K562 (cell line): Measurements from ENCODE around the gene RTP3. TPM values are rescaled to one million over a fixed set of nuclear protein-coding genes. Genes with fewer than 3 reads are reported as not detected.

ENCODE experiments used
- ATAC-seq: fragments of 200-7000 bp; cut with Tn5 transposase; 3 replicates; pipeline ENCODE4 v1.9.1; 2020; ENCODE audit warnings: moderate library complexity
- BruUV-seq: library from RNA; stranded (reverse); fragments of 400-500 nt; replicated peaks from 2 replicates; lab custom pipeline; 2021; lab: Mats Ljungman, UMichigan
- CTCF ChIA-PET: fragments of 300-600 bp; formaldehyde crosslinking; extraction: SDS; loops from one replicate; lab custom pipeline; 2021; ENCODE audit warnings: low intra/inter-chr PET ratio; lab: Yijun Ruan, JAX
- POLR2A ChIA-PET: fragments of 300-600, 350-650 bp; sonication (Branson Sonifier 250); formaldehyde crosslinking; extraction: SDS; loops from one replicate; lab custom pipeline; 2021; ENCODE audit warnings: antibody characterized with exemption, inconsistent platforms; lab: Yijun Ruan, JAX
- DNase-seq, 4 experiments: peaks; one replicate each; pipeline versions ENCODE4 v3.0.0 to v3.0.0-alpha.2; 2011 to 2018; ENCODE audit warnings: low spot score in 3 of 4, mixed read lengths in 3 of 4; ENCODE audit errors: extremely low read depth in 1 of 4
- FAIRE-seq: peaks from 2 replicates; lab custom pipeline; 2011; peaks lifted over from hg19 to GRCh38; lab: Jason Lieb, UNC
- H2AFZ ChIP-seq: 2 replicates; pipeline ENCODE4 v1.6.0; 2011; ENCODE audit warnings: low read depth, low read length, control low read depth, inconsistent platforms
- H3K27ac ChIP-seq: fragments of 200-600 bp; 3 replicates; pipeline ENCODE4 v1.8.0; 2011; ENCODE audit warnings: low read depth, mild to moderate bottlenecking, control low read depth, inconsistent platforms, low read length, moderate library complexity, mixed read lengths; ENCODE audit errors: extremely low read depth
- H3K27me3 ChIP-seq, 2 experiments: fragments of 300-600 bp in 1 of 2; 2 replicates in 1 of 2; 3 replicates in 1 of 2; pipeline versions ENCODE4 v1.6.0 to v1.8.0; 2011; ENCODE audit warnings: inconsistent platforms in 2 of 2, low read length in 2 of 2, mild to moderate bottlenecking in 1 of 2, mixed read lengths in 1 of 2, moderate library complexity in 1 of 2; ENCODE audit not compliant: control insufficient read depth in 2 of 2, insufficient read depth in 2 of 2
- H3K36me3 ChIP-seq: fragments of 300-600 bp; 3 replicates; pipeline ENCODE4 v1.8.0; 2011; ENCODE audit warnings: mild to moderate bottlenecking, low read length, inconsistent platforms; ENCODE audit not compliant: control insufficient read depth, insufficient read depth
- H3K4me1 ChIP-seq, 2 experiments: fragments of 200-600 bp in 1 of 2; replicated peaks in 1 of 2; 2 replicates in 1 of 2; 3 replicates in 1 of 2; pipeline versions ENCODE4 v1.5.1 to v1.8.0; 2011; ENCODE audit warnings: inconsistent platforms in 2 of 2, low read length in 2 of 2, mild to moderate bottlenecking in 1 of 2, mixed read lengths in 1 of 2, moderate library complexity in 1 of 2; ENCODE audit not compliant: control insufficient read depth in 2 of 2, insufficient read depth in 2 of 2
- H3K4me2 ChIP-seq: 2 replicates; pipeline ENCODE4 v1.6.1; 2011; ENCODE audit warnings: low read length, control low read depth, inconsistent platforms, mixed read lengths; ENCODE audit not compliant: insufficient read depth
- H3K4me3 ChIP-seq: fragments of 200-600 bp; sonication (generic), shearing (Covaris generic); 2 replicates; pipeline ENCODE4 v1.5.1; 2016; ENCODE audit warnings: control low read depth, inconsistent platforms
- H3K79me2 ChIP-seq: fragments of 200-600 bp; 3 replicates; pipeline ENCODE4 v1.8.0; 2011; ENCODE audit warnings: low read length, inconsistent platforms; ENCODE audit not compliant: control insufficient read depth, insufficient read depth
- H3K9ac ChIP-seq, 2 experiments: 2 replicates each; pipeline versions ENCODE4 v1.6.0 to v1.6.1; 2011; ENCODE audit warnings: low read depth in 2 of 2, low read length in 2 of 2, control low read depth in 1 of 2, inconsistent platforms in 1 of 2, mild to moderate bottlenecking in 1 of 2, mixed read lengths in 1 of 2; ENCODE audit not compliant: insufficient read depth in 1 of 2
- H3K9me1 ChIP-seq: one replicate; pipeline ENCODE4 v1.6.0; 2011; ENCODE audit warnings: inconsistent platforms, mild to moderate bottlenecking, low read length, moderate library complexity; ENCODE audit not compliant: control insufficient read depth, insufficient read depth
- H3K9me3 ChIP-seq: replicated peaks from 2 replicates; pipeline ENCODE4 v1.5.1; 2011; ENCODE audit warnings: low read depth, low read length, inconsistent platforms; ENCODE audit not compliant: control insufficient read depth, insufficient read depth
- H4K20me1 ChIP-seq: replicated peaks from 2 replicates; pipeline ENCODE4 v1.6.1; 2011; ENCODE audit warnings: low read length, inconsistent platforms, mixed read lengths; ENCODE audit not compliant: control insufficient read depth, insufficient read depth
- CBX8 ChIP-seq: fragments of 200-600 bp; sonication (generic); IDR thresholded peaks from 2 replicates; pipeline ENCODE4 v1.6.1; 2012; ENCODE audit warnings: borderline replicate concordance, mixed run types, low read depth, mild to moderate bottlenecking, moderate library complexity, mixed read lengths, low read length, control low read depth, inconsistent platforms; ENCODE audit not compliant: poor library complexity, severe bottlenecking; ENCODE audit errors: extremely low read depth
- CSDE1 ChIP-seq, 2 experiments: fragments of 450-650 bp; IDR thresholded peaks; 2 replicates each; pipeline ENCODE4 v1.6.1; 2016; ENCODE audit warnings: mild to moderate bottlenecking in 1 of 2
- DMBX1 ChIP-seq: fragments of 250-450 bp; sonication (Bioruptor Pico); IDR thresholded peaks from 2 replicates; pipeline ENCODE4 v1.8.0; 2022; ENCODE audit warnings: inconsistent platforms, mild to moderate bottlenecking, moderate library complexity, borderline replicate concordance
- GATA2 ChIP-seq: sonication (generic); formaldehyde crosslinking; IDR thresholded peaks from 2 replicates; pipeline ENCODE4 v1.4.0; 2020; ENCODE audit warnings: mild to moderate bottlenecking, missing genetic modification reagents
- MXI1 ChIP-seq: IDR thresholded peaks from 2 replicates; pipeline ENCODE4 v1.6.1; 2011; ENCODE audit warnings: low read depth, mild to moderate bottlenecking, improper control_type of control experiment, low read length
- RCOR1 ChIP-seq, 2 experiments: IDR thresholded peaks; 2 replicates each; pipeline ENCODE4 v1.6.1; 2012; ENCODE audit warnings: low read depth in 2 of 2, low read length in 2 of 2, borderline replicate concordance in 1 of 2, improper control_type of control experiment in 1 of 2
- SAFB ChIP-seq: fragments of 200-400 bp; formaldehyde crosslinking; IDR thresholded peaks from 2 replicates; pipeline ENCODE4 v1.6.1; 2017; ENCODE audit warnings: low read depth, low read length, borderline replicate concordance
- ZFP36 ChIP-seq: fragments of 150-350 bp; IDR thresholded peaks from 2 replicates; pipeline ENCODE4 v1.6.1; 2018; ENCODE audit warnings: low read length, low read depth; ENCODE audit not compliant: partially characterized antibody
- ZNF507 ChIP-seq: conservative IDR thresholded peaks from 2 replicates; pipeline ENCODE4 v1.6.1; 2017; ENCODE audit warnings: missing genetic modification characterization, missing compliant biosample characterization
- ZNF780A ChIP-seq: fragments of 250-450 bp; sonication (Bioruptor Pico); IDR thresholded peaks from 2 replicates; pipeline ENCODE4 v1.5.0; 2021; ENCODE audit warnings: mild to moderate bottlenecking
- WGBS: fragments of 100-300 bp; shearing (Covaris generic); methylation state at CpG from one replicate; pipeline ENCODE4 v1.1.6; 2016; ENCODE audit warnings: low coverage, mixed read lengths; ENCODE audit not compliant: insufficient coverage; ENCODE audit errors: missing lambda C conversion rate; 5-methylcytosine and 5-hydroxymethylcytosine counted together
- in situ Hi-C: fragments of 300-500 bp; cut with MboI; formaldehyde crosslinking; loops from 4 replicates; pipeline ENCODE4 v1.15.0; 2018; ENCODE audit warnings: inconsistent platforms, mixed read lengths
- intact Hi-C: fragments of 100-400 bp; cut with micrococcal nuclease; formaldehyde crosslinking; loops from 2 replicates; pipeline ENCODE4 v1.14.2; 2022
- polyA plus RNA-seq, 8 experiments: library from polyadenylated mRNA; depleted of rRNA in 4 of 8; stranded (reverse) in 5 of 8; unstranded in 3 of 8; fragments of >200 nt; fragmentation: Nextera tagmentation in 2 of 8; fragmentation: Illumina TruSeq in 1 of 8; extraction: Ambion mirVana in 2 of 8; extraction: Trizol in 1 of 8; gene quantifications; 2 replicates each; pipeline versions ENCODE4 v1.2.1 to v1.2.3, GENCODE V29; 2011 to 2014; ENCODE audit warnings: inconsistent platforms in 1 of 8, missing spikeins in 1 of 8
- total RNA-seq, 7 experiments: library from RNA; depleted of rRNA in 6 of 7; stranded (reverse); fragments of >200 nt in 6 of 7; fragmentation: Illumina TruSeq in 2 of 7; extraction: Trizol in 2 of 7; gene quantifications; 2 replicates each; pipeline versions ENCODE4 v1.2.1 to v1.2.3, GENCODE V29; 2011 to 2021; ENCODE audit warnings: low replicate concordance in 1 of 7
- TF ChIP-seq, protein P1 (sequence below): IDR thresholded peaks from 3 replicates; pipeline ENCODE4 v1.6.1; 2011; ENCODE audit warnings: borderline replicate concordance, mild to moderate bottlenecking, moderate library complexity; ENCODE audit not compliant: insufficient read length; ENCODE audit errors: extremely low read depth
- TF ChIP-seq, protein P2 (sequence below), 2 experiments: IDR thresholded peaks; 2 replicates each; pipeline ENCODE4 v1.6.1; 2012; ENCODE audit warnings: improper control_type of control experiment in 2 of 2, low read depth in 2 of 2, low read length in 2 of 2, borderline replicate concordance in 1 of 2
- TF ChIP-seq, protein P3 (sequence below): fragments of 450-650 bp; formaldehyde crosslinking; IDR thresholded peaks from 2 replicates; pipeline ENCODE4 v1.4.0; 2020; ENCODE audit warnings: mild to moderate bottlenecking, moderate library complexity

Gene RTP3
- total and polyA plus RNA-seq, 9 of the 15 experiments (the other 6 are each of a cell fraction or from before 2014, with no cell fraction given) = not detected

DNA sequence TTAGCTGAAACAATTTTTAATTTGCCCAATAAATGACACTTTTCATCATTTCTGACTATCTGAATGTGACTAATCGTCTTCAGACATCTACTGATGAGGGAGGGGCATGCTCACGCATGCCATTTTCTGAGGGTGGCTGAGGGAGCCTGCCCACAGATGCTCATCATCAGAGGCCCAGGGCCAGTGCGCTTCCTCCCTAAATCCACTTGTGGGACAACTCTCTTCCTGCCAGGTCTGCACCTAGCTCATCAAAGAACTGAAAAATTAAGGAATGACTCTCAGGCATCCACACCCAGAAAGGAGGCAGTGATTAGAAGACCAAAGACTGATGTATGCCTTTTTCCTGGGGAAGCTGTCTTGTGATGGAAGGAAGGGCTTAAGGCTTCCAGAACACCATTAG is 22.8 kb downstream of the RTP3 start (continued):
- TF ChIP-seq, protein P1, sequence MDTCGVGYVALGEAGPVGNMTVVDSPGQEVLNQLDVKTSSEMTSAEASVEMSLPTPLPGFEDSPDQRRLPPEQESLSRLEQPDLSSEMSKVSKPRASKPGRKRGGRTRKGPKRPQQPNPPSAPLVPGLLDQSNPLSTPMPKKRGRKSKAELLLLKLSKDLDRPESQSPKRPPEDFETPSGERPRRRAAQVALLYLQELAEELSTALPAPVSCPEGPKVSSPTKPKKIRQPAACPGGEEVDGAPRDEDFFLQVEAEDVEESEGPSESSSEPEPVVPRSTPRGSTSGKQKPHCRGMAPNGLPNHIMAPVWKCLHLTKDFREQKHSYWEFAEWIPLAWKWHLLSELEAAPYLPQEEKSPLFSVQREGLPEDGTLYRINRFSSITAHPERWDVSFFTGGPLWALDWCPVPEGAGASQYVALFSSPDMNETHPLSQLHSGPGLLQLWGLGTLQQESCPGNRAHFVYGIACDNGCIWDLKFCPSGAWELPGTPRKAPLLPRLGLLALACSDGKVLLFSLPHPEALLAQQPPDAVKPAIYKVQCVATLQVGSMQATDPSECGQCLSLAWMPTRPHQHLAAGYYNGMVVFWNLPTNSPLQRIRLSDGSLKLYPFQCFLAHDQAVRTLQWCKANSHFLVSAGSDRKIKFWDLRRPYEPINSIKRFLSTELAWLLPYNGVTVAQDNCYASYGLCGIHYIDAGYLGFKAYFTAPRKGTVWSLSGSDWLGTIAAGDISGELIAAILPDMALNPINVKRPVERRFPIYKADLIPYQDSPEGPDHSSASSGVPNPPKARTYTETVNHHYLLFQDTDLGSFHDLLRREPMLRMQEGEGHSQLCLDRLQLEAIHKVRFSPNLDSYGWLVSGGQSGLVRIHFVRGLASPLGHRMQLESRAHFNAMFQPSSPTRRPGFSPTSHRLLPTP = no peak
- TF ChIP-seq ZFP36 (no peak), RCOR1 (IDR thresholded peaks at IDR 0.05; ENCODE audit: borderline replicate concordance in 1 of 2, low read depth in 2 of 2, low read length in 2 of 2) (no peak), ZNF507 (tag) (no peak), CBX8 (no peak), GATA2 (CRISPR knock-in tag) (no peak)

DNA sequence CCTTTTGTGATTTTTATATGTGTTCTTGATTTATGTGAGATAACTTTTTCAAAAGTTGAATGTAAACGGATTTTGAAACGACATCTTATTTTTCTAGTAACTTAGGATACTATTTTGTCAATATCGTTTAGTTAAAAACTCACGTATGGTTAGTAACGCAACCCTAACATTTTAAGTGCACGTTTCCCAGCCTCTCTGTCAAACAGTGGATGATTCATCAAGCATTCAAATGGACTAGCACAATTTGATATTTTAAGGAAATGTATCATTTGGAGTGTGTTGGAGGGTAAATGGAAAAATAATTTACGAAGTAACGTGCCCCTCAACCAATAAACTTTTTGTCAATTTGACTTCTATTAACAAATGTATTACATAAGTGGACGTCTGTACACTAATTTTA is 23.3 kb downstream of the RTP3 start:
- ATAC-seq = no peak
- Histone ChIP-seq H3K9me1 (no peaks in the 10 kb centered on the region), H3K27ac (no peak overlapping the region), H2AFZ (no peak overlapping the region), H3K9me3 (no peaks in the 10 kb centered on the region), H3K79me2 (no peaks in the 10 kb centered on the region), H3K4me1 (peaks cover 8 to 15% of the 10 kb centered on the region in 2 experiments; a peak in 3 of 5 replicates), H3K4me3 (no peak overlapping the region), H3K4me2 (no peak overlapping the region), H3K36me3 (no peaks in the 10 kb centered on the region), H3K27me3 (no peaks in the 10 kb centered on the region), H4K20me1 (no peaks in the 10 kb centered on the region), H3K9ac (no peak overlapping the region)
- intact Hi-C loops = no loop called here
- no peak for FAIRE-seq
- WGBS = 51% methylated on average over 9 of the region's 9 CpGs
- in situ Hi-C loops = no loop called here
- ChIA-PET CTCF (no interaction called here), POLR2A (interaction anchor here (1.3 to 1.7 kb wide), 2 partner anchors 12 to 22 kb away, joined by 3 to 5 read pairs; no protein-coding TSS in a partner anchor)
- no TSS peak for BruUV-seq
- DNase-seq = no peak
- TF ChIP-seq MXI1 (no peak), ZNF780A (CRISPR knock-in tag) (no peak), SAFB (no peak), CSDE1 (IDR thresholded peaks at IDR 0.05) (no peak), DMBX1 (CRISPR knock-in tag) (no peak)
- TF ChIP-seq, protein P2, sequence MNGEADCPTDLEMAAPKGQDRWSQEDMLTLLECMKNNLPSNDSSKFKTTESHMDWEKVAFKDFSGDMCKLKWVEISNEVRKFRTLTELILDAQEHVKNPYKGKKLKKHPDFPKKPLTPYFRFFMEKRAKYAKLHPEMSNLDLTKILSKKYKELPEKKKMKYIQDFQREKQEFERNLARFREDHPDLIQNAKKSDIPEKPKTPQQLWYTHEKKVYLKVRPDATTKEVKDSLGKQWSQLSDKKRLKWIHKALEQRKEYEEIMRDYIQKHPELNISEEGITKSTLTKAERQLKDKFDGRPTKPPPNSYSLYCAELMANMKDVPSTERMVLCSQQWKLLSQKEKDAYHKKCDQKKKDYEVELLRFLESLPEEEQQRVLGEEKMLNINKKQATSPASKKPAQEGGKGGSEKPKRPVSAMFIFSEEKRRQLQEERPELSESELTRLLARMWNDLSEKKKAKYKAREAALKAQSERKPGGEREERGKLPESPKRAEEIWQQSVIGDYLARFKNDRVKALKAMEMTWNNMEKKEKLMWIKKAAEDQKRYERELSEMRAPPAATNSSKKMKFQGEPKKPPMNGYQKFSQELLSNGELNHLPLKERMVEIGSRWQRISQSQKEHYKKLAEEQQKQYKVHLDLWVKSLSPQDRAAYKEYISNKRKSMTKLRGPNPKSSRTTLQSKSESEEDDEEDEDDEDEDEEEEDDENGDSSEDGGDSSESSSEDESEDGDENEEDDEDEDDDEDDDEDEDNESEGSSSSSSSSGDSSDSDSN (IDR thresholded peaks at IDR 0.05; ENCODE audit: borderline replicate concordance in 1 of 2, low read depth in 2 of 2, low read length in 2 of 2) = no peak
- TF ChIP-seq, protein P3, sequence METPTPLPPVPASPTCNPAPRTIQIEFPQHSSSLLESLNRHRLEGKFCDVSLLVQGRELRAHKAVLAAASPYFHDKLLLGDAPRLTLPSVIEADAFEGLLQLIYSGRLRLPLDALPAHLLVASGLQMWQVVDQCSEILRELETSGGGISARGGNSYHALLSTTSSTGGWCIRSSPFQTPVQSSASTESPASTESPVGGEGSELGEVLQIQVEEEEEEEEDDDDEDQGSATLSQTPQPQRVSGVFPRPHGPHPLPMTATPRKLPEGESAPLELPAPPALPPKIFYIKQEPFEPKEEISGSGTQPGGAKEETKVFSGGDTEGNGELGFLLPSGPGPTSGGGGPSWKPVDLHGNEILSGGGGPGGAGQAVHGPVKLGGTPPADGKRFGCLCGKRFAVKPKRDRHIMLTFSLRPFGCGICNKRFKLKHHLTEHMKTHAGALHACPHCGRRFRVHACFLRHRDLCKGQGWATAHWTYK (CRISPR knock-in tag) = no peak
